ENCODE results near the gene RNF212B. TPM values are rescaled to one million over a fixed set of nuclear protein-coding genes. Genes with fewer than 3 reads are reported as not detected.

Gene RNF212B
- total and polyA plus RNA-seq, 2 of the 13 experiments (the other 11 are each of a cell fraction or from before 2014, with no cell fraction given), result 0.05 TPM; not detected in 1

- TF ChIP-seq SMAD1 (CRISPR knock-in tag; IDR thresholded peaks at IDR 0.05; ENCODE audit: borderline replicate concordance, low read depth), result peak; percentile 25; the same call in 1 of the 2 replicates
- no peak for TF ChIP-seq SATB2 (CRISPR knock-in tag; IDR thresholded peaks at IDR 0.05)
- peak; percentile 50; the same call in 1 of the 2 replicates for TF ChIP-seq MLX (CRISPR knock-in tag; IDR thresholded peaks at IDR 0.05)
- peak; percentile 82 for TF ChIP-seq GATAD1 (CRISPR knock-in tag; IDR thresholded peaks at IDR 0.05)
- TF ChIP-seq ZMAT3 (CRISPR knock-in tag; conservative IDR thresholded peaks at IDR 0.05), result peak; percentile 95
- peak; percentile 35; the same call in 1 of the 3 replicates for TF ChIP-seq MXI1 (IDR thresholded peaks at IDR 0.05; ENCODE audit: borderline replicate concordance, low read depth, low read length)
- TF ChIP-seq NR2F2 (IDR thresholded peaks at IDR 0.05; ENCODE audit: borderline replicate concordance, low read depth), result no peak
- peak; percentile 90 for TF ChIP-seq MEF2D (CRISPR knock-in tag; IDR thresholded peaks at IDR 0.05)
- no peak for TF ChIP-seq SYNCRIP (IDR thresholded peaks at IDR 0.05; ENCODE audit: insufficient read depth, low read depth, low read length)
- TF ChIP-seq CEBPB (IDR thresholded peaks at IDR 0.05; ENCODE audit: borderline replicate concordance, low read depth, low read length), result no peak
- peak; percentile 25; the same call in 1 of the 2 replicates for TF ChIP-seq GZF1 (CRISPR knock-in tag; IDR thresholded peaks at IDR 0.05)
- TF ChIP-seq ZNF816 (CRISPR knock-in tag; IDR thresholded peaks at IDR 0.05; ENCODE audit: borderline replicate concordance), result no peak
- no peak for TF ChIP-seq KIAA2018 (CRISPR knock-in tag; IDR thresholded peaks at IDR 0.05; ENCODE audit: borderline replicate concordance)
- TF ChIP-seq ZFP1 (CRISPR knock-in tag; IDR thresholded peaks at IDR 0.05), result peak; percentile 23; the same call in 1 of the 2 replicates
- peak; percentile 51; the same call in 1 of the 2 replicates for TF ChIP-seq ZNF451 (CRISPR knock-in tag; IDR thresholded peaks at IDR 0.05)
- peak; percentile 80; the same call in 1 of the 2 replicates for TF ChIP-seq ZBTB20 (CRISPR knock-in tag; IDR thresholded peaks at IDR 0.05; ENCODE audit: borderline replicate concordance, low read depth)
- peak; percentile 70; the same call in 1 of the 2 replicates for TF ChIP-seq STAT5B (CRISPR knock-in tag; IDR thresholded peaks at IDR 0.05)
- peak; percentile 62; the same call in 1 of the 2 replicates for TF ChIP-seq ZNF24 (IDR thresholded peaks at IDR 0.05)
- no peak for TF ChIP-seq ZNF33A (CRISPR knock-in tag; IDR thresholded peaks at IDR 0.05; ENCODE audit: borderline replicate concordance)
Observed at GRCh38 chr14:23286020-23286901, 48.5 kb downstream of the RNF212B start, which contains the start of gene HOMEZ (continued).

All from HepG2 (cell line).